HG02571 (cell line): Measurements from ENCODE around the gene NOXO1.
"Not testable (repeated sequence)": the region's sequence is repeated elsewhere in the genome, so short reads cannot be mapped to it uniquely, and the experiment has no call there.

Source experiments
- ATAC-seq: cut with Tn5 transposase; IDR thresholded peaks from one replicate; pipeline ENCODE4 v1.9.1; 2021; ENCODE audit warnings: mild to moderate bottlenecking, moderate library complexity; ENCODE audit not compliant: unreplicated experiment

NOXO1 gene

GRCh38 chr16:1942810-1943726 is 38.2 kb downstream of the NOXO1 start, which contains the start of gene MSRB1:
Gene MSRB1, minus strand, starts transcription at chr16:1943199. Its CDS starts 43 bp downstream, at chr16:1943156.
- peak; percentile 89 for ATAC-seq

- ATAC-seq, result no peak
These were observed 39.0 kb downstream of the NOXO1 start for GRCh38 chr16:1942047-1942809.

- no peak for ATAC-seq
These were observed 39.9 kb downstream of the NOXO1 start for GRCh38 chr16:1941162-1942046.

GRCh38 chr16:1940273-1941161 is 40.8 kb downstream of the NOXO1 start:
- ATAC-seq, result no peak

GRCh38 chr16:1939833-1940232 is 41.4 kb downstream of the NOXO1 start:
- ATAC-seq, result not testable (repeated sequence)

- ATAC-seq, result no peak
These were observed 42.4 kb downstream of the NOXO1 start for GRCh38 chr16:1938910-1939309.

- ATAC-seq, result no peak
These were observed 43.0 kb downstream of the NOXO1 start for GRCh38 chr16:1938316-1938715.

- ATAC-seq, result no peak
These were observed 44.3 kb downstream of the NOXO1 start for GRCh38 chr16:1936945-1937479.

GRCh38 chr16:1933097-1933661 is 48.1 kb downstream of the NOXO1 start:
- ATAC-seq, result no peak

GRCh38 chr16:1932050-1933028 is 48.9 kb downstream of the NOXO1 start:
- ATAC-seq, result no peak

- no peak for ATAC-seq
These were observed 50.9 kb downstream of the NOXO1 start for GRCh38 chr16:1930338-1930720.

GRCh38 chr16:1929578-1930337 is 51.5 kb downstream of the NOXO1 start:
- peak; percentile 79 for ATAC-seq

- ATAC-seq, result no peak
These were observed 52.2 kb downstream of the NOXO1 start for GRCh38 chr16:1929105-1929504.
